GM19455 (cell line): Measurements from ENCODE around the gene MAP2K7.
A peak's percentile ranks its signal among the peaks of the same experiment; 100 is the strongest.
"Not testable (repeated sequence)": the region's sequence is repeated elsewhere in the genome, so short reads cannot be mapped to it uniquely, and the experiment has no call there.

Source experiments
- ATAC-seq: cut with Tn5 transposase; IDR thresholded peaks from one replicate; pipeline ENCODE4 v1.9.1; 2021; ENCODE audit not compliant: unreplicated experiment

Gene MAP2K7

GRCh38 chr19:7903244-7904073, at the start of gene MAP2K7:
TSS of gene MAP2K7 (plus strand) at chr19:7903877. CDS start at chr19:7903945, 68 bp downstream.
- ATAC-seq: peak; percentile 74

- no peak for ATAC-seq
Observed at GRCh38 chr19:7855426-7856108, 48.1 kb upstream of the MAP2K7 start.

DNA sequence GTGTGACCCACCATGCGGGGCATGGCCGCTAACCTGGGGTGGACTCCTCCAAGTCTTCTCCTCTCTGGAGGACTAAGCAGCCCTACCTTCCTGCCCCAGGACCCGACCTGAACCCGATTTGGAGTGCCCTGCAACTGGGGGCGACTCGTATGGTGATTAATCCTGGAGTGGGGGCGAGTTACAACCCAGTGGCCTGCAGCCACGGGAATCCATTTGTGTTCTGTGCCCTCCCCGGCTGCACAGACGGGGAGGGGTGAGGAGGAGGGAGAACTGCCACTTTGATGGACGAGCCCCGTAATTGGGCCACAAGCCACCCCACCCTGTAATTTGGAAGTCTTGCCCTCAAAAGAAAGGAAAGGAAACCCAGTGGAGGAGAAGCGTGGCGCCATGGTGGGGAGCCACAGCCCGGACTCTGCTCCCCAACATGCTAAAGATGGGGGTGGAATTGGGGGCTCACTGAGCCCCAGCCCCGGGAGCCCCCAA, 47.5 kb upstream of the MAP2K7 start:
- ATAC-seq: no peak

DNA sequence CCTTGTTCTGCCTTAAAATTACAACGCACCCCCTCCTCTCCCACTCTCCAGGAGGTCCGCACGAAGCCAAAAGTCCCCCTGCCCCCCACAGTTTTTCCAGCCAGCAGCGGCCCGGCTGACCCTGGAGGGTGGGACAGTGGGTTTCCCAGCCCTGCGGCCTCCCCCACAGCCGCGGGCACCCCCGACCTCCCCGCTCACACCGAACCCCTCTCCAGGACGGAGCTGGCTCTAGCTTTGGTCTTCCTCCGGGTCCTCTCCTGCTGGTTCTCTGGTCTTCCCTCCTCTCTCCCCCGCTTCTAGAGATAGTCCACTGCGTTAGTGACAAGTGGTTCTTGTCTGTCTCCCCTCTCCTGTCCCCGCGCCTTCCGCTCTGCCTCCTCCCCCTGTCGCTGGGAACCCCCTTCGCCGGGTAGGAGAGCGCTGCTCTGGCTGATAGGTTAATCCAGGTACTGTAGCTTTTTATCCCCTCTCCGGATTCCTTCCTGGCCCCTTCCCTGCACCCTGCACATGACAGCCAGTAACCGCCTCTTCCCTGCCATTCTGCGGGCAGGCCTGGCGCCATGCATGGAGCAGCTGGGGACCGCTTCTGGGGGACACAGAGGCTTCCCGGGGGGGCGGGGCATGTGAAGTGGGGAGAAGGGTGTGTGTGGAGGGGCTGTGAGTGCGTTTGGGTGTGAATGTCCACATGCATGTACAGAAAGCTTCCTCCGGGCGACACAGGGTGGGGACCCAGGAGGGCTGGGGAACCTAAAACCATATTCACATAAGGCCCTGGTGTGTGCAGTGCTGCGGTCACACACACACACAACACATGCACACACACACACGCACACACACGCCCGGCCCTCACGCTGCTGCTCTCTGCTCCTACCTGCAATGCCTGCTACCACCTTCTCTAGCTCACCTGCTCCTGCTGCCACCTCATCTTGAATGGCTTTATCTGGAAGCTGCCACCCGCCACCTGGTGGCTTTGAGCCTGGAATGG, 46.7 kb upstream of the MAP2K7 start:
- ATAC-seq: no peak

GRCh38 chr19:7857727-7858108, 46.0 kb upstream of the MAP2K7 start:
- no peak for ATAC-seq

DNA sequence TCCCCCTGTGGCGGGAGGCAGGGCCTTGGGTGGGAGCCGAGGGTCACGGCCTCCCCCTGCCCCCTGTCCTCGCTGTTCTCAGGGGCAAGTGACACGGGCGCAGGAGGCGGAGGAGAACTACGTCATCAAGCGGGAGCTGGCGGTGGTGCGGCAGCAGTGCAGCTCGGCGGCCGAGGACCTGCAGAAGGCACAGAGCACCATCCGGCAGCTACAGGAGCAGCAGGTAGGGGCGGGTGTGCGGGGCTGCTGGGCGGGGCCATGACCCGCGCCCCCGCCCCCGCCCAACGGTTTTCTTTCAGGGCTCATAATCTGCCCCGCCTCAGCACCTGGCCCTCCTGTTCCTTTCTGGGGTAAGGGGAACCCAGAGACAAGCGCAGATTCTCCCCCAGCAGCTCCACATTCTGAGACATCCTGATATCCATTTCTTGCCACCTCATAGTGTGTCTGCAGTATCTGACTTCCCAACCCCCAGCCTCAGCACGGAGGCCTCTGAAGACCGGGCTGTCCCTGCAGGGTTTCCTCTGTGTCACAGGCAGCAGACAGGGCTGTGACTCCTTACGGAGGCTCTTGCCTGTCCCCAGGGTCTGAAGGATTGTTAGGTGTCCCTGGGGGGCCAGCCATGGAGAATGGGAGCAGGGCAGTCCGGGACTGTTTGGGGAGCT, 45.4 kb upstream of the MAP2K7 start:
- ATAC-seq: no peak

DNA sequence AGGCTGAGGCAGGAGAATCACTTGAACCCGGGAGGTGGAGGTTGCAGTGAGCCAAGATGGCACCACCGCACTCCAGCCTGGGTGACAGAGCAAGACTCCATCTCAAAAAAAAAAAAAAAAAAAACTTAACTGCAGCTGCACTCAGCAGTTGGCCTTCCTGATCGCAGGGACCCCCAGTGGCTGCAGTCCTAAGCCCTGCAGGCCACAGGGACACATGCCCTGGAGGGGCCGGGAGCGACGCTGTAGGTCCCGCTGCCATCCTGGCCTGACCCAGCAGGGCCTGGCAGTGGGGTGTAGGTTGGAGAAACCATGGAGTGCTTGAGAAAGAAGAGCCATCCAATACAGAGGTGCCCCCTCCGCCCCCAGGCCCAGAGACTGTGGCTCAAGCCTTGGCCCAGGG, 44.6 kb upstream of the MAP2K7 start:
- ATAC-seq: not testable (repeated sequence)

- ATAC-seq: no peak
Observed at GRCh38 chr19:7859831-7860713, 43.6 kb upstream of the MAP2K7 start.

- ATAC-seq: no peak
Observed at GRCh38 chr19:7860714-7861618, 42.7 kb upstream of the MAP2K7 start.

DNA sequence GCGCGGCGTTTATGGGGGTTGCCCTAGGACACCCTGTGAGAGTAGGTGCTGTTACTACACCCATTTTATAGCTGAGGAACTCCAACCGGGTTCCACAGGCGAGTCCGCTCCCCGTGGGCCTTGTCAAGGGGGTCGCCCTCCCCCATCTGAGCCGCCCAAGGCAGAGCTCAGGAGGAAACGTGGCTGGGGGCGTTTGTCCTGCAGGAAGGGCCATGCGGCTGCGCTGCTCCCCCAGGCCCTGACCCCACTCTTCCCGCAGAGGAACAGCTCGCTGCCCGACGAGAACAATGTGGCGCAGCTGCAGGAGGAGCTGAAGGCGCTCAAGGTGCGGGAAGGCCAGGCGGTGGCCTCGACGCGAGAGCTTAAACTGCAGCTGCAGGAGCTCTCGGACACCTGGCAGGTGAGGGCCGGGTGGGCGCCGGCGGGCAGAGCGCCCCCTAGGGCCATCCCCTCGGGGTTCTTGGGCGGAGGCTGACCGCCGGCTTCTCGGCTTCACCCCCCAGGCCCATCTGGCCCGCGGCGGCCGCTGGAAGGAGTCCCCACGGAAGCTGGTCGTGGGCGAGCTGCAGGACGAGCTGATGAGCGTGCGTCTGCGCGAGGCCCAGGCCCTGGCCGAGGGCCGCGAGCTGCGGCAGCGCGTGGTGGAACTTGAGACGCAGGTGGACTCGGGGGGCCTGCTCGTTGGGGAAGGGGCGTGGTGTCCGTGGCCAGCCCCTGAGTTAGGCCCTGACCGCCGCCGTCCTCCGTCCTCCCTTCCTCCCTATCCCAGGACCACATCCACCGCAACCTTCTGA, 41.9 kb upstream of the MAP2K7 start:
- ATAC-seq: no peak

DNA sequence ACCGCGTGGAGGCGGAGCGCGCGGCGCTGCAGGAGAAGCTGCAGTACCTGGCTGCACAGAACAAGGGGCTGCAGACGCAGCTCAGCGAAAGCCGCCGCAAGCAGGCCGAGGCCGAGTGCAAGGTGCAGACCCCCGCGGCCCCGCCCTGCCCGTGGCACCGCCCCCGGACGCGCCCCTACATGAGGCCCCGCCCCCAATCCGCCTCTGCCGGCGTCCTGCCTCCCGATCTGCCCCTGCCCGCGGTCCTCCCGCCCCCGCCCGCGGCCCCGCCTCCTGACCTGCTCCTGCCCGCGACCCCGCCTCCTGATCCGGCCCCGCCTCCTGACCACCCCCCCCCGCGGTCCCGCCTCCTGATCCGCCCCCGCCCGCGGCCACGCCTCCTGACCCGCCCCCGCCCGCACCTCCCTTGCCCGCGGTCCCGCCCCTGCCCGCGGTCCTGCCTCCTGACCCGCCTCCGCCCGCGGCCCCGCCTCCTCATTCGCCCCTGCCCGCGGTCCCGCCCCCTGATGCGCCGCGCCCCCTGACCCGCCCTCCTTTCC, 41.2 kb upstream of the MAP2K7 start:
- ATAC-seq: no peak

DNA sequence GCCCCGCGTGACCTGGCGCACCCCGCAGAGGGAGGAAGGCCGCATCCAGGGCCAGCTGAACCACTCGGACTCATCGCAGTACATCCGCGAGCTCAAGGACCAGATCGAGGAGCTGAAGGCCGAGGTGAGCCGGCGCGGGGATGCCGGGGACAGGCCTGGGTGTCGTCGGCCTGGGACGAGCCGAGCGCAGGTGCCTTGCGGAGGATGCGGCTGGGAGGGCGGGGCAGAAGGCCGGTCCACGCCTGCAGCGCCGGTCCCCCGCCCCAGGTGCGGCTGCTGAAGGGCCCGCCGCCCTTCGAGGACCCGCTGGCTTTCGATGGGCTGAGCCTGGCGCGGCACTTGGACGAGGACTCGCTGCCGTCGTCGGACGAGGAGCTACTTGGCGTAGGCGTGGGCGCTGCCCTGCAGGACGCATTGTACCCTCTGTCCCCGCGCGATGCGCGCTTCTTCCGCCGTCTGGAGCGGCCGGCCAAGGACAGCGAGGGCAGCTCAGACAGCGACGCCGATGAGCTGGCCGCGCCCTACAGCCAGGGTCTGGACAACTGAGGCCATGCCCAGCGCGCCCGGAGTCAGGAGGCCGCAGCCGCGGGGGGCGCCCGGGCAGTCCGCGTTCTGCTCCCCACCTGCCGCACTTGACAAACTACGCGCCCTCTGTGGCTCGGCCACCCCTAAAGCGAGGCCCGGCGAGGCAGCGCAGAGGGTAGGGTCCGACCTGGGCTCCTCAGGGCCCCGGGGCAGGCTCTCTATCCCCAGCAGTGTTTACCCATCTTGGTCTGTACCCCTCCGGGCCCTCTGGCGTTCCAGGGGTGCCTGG, 40.3 kb upstream of the MAP2K7 start:
- no peak for ATAC-seq

- no peak for ATAC-seq
Observed at GRCh38 chr19:7863971-7864689, 39.5 kb upstream of the MAP2K7 start.

DNA sequence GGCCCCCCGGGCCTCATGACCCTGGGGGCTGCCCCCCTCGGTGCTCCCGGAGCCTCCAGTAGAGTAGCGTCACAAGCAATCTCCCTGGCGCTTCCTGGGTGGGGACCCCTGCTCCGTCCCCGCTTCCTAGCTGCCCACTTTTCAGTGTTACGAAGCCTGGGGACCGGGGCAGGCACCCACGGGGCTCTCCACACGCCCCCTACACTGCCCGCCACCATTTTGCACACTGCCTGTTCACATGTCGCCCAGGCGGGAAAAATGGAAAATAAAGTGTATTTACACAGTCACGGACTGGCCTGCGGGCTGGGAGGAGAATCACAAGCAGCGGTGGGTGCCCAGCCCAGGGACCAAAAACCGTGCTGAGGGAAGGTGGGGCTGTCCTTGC, 39.0 kb upstream of the MAP2K7 start:
- ATAC-seq: no peak

GRCh38 chr19:7865262-7865911, 38.3 kb upstream of the MAP2K7 start:
- ATAC-seq: no peak
